SH-SY5Y (cell line): ENCODE data around the gene CAVIN1.

ENCODE experiments used
- GATA2 ChIP-seq: IDR thresholded peaks from 2 replicates; pipeline ENCODE4 v1.6.1; 2011; ENCODE audit warnings: mild to moderate bottlenecking, low read depth, low read length
- GATA3 ChIP-seq: IDR thresholded peaks from 2 replicates; pipeline ENCODE4 v1.6.1; 2011; ENCODE audit warnings: low read depth, mild to moderate bottlenecking, low read length, moderate library complexity

DNA sequence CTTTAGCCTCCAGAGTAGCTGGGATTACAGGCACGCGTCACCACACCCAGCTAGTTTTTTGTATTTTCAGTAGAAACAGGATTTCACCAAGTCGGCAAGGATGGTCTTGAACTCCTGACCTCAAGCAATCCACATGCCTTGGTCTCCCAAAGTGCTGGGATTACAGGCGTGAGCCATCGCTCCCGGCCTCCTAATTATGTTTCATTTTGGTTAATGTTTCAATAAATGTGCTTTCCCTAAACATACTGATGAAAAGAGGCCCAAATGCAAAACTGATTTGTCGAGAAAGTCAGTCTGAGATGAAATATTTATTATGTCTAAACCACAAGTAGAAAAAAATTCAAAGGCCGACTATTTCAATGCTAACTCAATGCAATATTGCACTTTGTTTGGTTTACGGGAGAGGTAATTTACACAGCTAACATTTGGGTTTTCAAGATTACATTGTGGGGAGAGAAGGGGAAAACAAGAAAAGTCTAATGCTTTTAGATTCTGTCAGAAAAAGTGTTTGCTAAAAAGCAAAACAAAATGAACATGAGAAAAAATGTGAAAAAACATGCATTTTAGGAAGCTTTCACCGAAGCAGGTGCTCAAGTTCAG is 44.6 kb downstream of the CAVIN1 start:
- TF ChIP-seq GATA3 = no peak
- TF ChIP-seq GATA2 = no peak
